Measurements from ENCODE around the gene RAB30.
"Not testable (repeated sequence)": the region's sequence is repeated elsewhere in the genome, so short reads cannot be mapped to it uniquely, and the experiment has no call there.

The RAB30 gene

DNA sequence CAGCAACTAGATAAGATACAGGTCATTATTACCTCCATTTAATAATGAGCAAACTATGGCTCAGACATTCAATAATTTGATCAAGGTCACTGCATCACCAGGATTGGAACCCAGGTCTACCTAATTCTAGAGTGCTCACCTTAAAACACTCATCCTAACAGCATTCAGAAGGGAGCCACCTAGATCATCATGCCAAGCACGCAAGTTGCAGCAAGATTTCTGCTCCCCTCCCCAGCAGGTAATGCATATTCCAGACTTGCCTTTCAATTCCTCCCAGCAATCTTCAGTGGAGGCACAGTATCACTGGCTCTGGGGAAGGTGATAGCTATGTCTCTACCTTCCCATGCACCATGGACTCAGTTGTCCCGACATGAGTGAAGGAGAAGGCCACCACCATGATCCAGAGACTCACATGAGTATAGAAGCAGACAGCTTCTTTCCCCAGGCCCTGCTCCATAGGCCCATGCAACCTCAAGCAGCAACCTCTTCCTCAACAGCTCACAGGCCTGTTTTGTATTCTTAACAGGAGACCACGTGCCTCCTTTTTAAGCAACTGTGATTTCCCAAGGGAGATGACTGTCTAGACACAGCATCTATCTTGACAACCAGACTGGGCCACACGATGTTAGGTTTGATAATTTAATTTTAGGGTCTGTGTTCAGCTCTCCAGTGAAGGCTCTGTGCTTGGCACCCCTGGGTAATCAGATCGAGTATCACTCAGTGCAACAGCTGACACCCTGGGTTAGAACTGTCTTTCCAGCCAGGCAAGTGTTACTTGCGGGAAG lies 36.4 kb downstream of the RAB30 start:
- no peak for DNase-seq

DNA sequence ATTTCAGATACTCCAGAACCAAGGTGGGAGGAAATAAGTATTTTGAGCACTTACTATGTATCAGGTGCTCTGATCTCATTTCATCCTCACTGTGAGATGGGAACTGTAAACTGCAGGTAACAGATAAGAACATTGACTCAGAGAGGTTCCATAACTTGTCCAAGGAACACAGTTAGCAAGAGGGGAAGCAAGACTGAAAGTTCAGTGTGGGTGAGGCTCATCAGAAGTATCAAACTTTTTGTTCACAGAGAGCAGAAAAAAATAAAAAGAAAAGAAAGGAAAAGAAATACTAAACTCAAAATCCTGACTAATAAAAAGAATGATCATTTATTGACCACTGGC lies 37.1 kb downstream of the RAB30 start:
- DNase-seq: no peak

DNA sequence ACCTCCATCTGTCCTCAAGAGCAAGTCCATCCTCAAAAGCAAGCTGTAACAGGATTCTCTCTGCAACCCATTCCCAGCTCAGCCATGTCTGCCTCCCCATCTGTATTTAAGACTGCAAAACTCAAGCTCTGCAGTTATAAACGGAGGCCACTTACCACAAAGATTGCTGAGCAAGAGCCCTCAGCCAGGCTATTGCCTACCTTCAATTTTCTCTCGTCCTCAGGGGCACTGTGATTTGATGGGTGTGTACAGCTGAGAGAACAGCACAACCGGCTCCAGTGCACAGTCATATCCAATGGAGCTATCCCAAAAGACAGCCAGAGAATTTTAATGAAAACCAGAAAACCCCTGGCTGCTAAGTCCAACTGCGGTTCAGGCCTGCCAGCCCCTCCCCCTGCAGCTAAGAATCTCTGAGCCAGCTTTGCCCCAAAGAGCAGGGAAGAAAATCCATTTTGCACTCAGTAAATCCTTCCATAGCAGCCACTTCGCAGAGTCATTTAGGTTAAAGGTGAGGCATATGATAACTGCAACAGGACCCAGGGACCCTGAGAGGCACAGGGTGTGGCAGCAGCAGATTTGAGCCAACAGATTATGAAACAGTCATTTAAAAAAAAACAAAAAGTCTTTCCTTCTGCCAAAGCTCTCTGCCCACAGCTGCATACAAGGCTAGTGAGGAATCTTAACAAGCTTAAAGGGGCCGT lies 37.6 kb downstream of the RAB30 start:
- peak; percentile 73 for DNase-seq

DNA sequence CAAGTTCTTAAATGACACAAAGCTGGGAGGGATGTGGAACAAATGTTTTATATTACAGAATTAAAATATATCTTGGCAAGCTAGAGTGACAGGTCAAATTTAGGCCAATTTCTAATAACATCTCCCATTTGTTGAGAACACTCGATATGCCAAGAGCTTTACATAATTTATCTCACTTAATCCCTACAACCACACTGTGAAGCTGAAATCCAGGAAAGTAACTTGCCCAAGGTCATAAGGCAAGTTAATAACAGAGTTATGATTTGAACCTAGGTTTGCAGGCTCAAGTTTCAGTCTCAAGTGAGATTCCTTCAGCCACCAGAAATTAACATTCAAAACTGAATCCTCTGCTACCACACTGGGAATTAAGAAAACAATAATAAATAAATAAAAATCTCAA lies 38.3 kb downstream of the RAB30 start:
- no peak for DNase-seq

DNA sequence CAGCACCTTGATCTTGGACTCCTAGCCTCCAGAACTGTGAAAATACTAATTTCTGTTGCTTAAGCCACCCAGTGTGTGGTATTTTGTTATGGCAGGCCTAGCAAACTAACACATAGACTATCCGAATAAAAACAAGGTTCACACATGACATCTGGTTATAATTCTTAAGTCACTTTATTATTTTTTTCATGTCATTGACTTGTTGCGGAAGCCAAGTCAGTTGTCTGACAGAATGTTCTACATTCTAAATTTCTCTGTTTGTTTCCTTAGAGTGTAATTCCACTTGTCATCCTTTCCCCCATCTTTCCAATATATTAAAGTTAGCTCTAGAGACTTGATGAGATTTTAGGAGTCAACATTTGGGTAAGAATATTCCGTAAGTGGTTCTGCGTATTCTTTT lies 40.6 kb downstream of the RAB30 start:
- no peak for DNase-seq

DNA sequence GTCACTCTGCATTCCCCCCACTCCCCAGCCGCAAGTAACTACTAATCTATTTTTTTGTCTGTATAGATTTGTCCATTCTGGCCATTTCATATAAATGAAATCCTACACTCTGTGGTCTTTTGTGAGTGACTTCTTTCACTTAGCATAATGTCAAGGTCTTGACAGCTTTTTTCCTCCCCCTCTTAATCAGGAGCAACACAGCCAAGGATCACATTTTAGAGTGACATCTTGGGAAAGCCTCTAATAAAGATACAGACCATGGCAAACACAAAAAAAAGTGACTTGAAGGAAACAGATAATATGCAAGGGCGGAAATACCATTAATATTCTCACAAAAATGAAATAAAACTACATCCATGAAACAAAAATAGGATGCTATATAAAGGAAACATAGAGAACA lies 43.9 kb downstream of the RAB30 start:
- DNase-seq: no peak

DNA sequence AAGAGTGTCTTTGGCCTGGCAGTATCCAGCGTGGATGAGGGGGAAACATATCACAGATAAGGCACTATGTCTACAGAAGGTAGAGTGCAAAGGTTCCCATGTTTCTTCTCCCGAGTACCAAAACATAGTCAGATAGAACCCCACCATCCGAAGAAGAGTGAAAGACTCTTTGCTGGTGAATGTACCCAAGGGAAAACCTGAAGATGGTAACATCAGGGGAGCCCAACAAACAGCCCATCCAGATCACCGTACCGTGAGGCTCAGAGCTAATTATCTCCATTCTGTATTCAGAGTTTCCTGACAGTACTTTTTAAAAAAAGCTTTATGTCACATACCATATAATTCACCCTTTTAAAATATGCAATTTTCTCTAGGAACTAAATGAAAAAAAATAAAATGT lies 44.4 kb downstream of the RAB30 start:
- DNase-seq: no peak

DNA sequence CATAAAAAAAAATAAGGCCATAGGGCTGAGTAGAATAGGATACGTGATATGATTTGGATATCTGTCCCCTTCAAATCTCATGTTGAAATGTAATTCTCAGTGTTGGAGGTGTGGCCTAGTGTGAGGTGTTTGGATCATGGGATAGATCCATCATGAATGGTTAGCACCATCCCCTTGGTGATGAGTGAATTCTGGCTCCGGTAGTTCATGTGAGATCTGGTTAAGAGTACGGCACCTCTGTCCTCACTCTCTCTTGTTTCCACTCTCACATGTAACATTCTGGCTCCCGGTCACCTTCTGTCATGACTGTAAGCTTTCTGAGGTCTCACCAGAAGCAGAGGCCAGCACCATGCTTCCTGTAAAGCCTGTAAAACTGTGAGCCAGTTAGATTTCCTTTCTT lies 45.5 kb downstream of the RAB30 start:
- DNase-seq: no peak

DNA sequence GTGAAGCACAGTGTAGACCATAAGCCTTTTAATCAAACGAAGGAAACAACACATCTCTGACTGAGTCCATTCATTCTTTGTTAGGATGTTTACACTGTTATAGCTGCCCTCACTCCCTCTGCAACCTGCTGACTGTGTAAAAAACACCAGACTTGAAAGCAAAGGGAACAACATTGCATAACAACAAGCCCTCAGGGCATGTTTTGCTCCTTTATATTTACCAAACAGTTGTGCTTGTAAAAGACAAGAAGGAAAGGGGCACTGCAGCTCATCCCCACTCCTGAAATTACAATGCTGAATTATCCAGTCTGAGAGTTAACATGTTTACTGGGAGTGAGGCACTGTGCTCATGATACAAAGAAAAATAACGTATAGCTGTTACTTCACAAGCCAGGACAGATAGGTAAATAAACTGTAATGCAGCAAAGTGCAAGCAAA lies 46.4 kb downstream of the RAB30 start:
- peak; percentile 78 for DNase-seq

DNA sequence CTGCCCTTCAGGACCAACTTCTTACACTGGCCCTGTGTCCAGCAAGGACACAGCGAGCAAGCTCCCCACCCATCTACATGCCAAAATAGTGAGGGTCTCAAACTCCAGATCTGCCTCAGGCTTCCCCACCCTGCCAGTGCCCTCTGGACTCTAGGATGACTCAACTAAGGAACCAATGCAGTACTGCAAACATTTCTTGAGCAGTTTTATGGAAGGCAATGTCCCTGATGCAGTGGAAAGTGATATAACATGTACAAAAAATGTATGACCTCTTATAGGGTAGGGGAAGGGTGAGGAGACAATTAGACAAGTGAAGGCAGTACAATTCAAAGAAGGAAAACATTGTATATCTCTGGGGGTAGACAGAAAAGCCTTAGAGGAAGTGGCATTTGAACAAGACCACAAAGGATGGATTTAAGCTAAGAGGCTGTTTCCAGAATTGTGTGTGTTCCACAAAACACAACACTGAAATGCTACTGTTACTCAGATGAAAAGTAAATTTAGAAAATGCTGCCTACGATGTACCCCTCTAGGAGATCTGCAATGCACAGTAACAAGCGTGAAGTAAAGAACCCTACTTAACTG lies 47.3 kb downstream of the RAB30 start:
- no peak for DNase-seq

DNA sequence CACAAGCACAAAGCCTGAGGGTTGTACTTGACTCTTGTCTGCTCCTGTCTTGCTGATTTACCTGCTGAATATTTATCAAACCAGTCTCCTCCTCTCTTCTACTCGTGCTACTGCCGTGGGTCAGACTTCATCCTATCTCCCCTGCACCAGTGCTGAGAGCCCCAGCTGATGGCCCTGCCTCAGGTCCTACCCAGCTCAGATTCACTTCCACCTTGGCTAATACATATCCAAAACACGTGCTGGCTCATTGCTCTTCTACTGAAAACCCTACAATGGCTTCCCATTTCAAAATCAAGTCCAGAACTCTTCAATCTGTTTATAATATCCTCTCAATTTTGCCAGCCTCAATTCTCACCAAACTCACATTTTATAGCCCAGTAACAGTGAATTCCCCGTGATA lies 48.3 kb downstream of the RAB30 start:
- DNase-seq: no peak

DNA sequence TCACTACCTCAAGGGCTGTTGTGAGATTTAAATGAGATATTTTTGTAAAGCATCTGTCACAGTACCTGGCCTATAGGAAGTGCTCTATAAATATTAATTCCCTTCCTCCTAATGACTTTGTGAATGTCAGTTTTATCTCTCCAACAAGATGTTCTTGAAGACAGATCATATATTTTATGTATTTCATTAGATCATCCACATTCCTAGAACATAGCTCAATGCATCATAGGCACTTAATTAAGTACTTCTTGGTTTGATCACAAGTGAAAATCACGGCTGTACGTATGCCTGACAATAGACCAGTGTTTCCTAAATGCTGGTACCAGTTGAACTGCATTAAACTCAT lies 49.9 kb downstream of the RAB30 start:
- no peak for DNase-seq

DNA sequence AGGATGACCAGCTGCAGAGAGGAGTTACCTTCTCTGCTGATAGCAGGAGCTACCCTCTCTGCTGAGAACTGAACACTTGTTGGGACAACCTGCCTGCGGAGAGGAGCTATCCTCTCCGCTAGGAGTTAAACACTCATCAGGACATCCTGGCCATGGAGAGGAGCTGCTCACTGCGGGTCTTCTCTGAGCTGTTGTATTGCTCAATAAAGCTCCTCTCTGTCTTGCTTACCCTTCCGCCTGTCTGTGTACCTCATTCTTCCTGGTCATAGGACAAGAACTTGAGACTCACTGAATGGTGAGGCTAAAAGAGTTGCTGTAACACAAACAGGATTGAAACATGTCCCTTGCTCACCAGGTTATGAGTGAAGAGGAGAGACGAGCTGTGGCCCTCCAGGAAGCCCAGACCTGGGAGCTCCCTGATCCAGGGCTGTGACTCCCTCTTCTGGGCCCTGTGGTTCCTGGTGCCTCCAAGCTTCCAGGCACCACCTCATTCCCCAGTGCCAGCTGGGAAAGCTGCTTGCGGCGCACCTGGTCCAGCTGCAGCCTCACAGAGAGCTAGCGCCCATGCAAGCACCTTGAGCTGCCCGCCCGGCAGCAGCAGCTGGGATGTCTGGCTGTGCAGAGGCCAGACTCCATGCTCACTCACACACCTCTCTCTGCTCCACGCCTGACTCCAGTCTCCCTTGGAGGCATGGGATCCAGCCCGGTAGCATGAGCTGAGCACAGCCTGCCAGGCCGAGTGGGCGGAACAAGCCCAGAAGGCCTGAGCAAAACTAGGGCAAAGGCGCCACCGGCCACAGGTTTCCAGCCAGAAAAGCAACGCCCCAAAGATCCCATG lies 50.5 kb downstream of the RAB30 start:
- DNase-seq: no peak

DNA sequence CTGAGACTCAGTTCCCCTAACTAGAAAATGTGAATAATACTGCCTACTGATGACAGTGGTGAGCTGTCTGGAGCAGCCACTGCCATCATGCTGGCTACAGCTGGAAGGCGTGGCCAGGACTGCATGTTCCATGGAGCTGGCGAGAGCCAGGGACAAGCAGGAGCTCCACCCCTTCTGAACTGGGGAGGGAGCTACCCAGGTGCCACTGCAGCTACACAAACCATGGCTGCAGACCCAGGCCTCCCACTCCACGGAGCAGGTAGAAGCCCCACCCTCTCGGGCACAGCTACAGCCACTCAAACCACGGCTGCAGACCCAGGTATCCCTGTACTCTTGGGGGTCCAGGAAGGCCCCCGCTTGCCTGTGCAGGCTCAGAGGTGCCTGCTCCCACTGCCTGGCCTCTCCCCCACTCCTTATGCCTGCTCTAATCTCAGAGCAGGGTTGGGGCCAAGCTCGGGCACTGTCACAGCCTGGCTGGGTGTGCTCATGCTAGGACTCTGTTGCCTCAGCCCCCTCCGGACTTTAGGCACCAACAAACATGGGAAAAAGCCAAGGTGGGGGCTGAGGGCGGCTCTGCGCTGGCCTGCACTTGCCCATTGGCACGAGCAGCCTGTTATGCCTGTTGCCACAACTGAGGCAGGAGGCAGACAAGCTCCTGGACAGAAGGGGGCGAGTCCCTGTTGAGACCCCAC lies 51.7 kb downstream of the RAB30 start:
- no peak for DNase-seq

DNA sequence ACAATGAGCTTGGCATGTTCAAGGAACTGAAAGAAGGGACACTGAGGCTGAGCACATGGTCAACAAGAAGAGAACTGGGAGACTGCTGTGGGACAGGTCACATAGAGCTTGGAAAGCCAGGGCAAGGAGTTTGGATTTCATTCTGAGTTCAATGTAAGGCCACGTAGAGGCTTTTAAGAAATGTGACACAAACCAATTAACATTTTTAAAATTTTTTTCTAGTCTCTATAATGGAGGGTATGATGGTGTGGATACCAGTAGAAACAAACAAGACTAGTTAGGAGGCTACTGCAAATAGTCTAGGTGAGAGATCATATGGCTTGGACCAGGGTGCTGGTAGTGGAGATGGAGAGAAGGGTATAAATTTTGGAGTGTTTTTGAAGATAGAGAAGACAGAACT lies 56.7 kb downstream of the RAB30 start:
- no peak for DNase-seq

DNA sequence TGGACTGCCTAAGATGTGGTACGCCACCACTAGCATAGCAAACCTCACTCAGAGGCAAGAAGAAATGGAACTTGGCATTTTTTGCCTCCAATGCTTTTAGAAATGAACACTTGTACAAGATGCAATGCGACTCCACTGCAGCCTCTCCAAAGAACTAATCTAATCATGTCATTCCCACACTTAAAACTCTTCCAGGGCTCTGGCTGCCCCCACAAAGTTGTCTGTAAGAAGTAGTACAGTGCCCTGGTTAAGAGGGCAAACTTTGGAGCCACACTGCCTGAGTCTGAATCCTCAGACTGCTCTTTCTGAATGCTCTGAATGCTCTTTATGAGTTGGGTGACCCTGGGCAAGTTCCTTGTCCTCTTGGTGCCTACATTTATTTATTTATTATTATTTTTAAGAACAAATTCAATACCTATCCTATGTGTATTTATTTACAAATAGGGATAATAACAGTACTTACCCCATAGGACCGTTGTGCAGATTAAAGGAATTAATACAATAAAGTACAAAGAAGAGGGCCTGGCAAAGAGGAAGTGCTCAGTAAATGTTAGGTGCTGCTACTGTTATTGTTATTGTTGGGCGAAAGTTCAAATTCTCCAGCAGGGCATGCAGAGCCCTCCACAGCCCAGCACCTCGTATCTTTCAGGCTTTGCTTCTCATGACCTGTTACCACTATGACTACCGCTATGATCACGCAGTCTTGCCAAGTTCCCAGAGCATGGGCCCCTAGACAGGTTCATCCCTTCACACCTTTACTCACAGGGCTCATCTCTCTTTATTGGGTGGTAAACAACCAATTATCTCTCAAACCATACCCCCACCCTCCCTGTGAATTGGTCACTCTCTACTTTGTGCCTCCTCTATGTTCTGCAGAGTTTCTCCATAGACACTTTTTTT lies 59.3 kb downstream of the RAB30 start:
- no peak for DNase-seq

DNA sequence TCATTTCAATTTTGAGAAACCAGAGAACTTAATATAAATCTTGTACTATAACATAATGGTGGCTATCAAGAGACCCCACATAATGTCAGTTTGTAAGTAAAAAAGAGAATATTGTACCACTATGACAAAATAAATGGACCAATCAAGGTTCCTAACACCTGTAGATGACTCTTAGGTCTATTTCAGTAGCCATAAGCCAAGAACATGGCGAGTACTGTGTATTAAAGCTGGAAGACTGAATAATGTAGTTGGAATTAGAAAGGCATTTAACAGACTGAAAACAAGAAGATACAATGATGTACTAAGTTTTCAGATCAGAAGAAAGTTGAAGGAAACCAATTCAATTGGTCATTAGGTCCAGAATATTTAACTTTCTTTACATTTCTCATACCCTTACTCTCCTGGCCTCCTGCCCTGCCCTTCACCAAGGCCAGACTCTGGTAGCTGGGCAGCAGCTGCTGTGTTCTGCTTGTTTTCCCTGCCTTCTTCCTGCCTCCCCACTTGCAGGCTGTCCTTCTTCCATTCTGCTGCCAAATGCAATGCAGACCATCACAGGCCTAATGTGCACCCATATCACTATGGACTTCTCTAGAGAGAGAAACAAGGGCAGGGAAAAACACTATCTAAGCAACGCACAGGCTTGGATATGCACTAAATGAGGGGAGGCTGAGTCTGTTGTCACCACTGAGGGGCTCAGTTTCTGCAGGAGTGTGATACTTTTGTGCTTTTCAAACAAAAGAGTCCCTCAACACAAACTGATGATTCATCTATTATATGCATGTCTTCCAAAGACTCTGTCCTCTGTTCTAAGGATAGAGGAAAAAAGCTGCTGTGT lies 60.1 kb downstream of the RAB30 start:
- no peak for DNase-seq

DNA sequence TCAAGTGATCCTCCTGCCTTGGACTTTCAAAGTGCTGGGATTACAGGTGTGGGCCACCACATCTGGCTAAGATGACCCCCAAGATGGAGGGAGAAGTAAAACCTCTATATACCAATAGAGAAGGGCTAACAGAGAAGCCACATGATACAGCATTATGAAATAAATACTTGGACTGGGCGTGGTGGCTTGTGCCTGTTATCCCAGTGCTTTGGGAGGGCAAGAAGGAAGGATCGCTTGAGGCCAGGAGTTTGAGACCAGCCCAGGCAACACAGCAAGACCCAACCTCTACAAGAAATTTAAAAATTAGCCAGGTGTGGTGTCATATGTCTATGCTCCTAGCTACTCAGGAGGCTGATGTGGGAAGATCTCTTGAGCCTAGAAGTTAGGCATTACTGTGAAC lies 61.7 kb downstream of the RAB30 start:
- no peak for DNase-seq

DNA sequence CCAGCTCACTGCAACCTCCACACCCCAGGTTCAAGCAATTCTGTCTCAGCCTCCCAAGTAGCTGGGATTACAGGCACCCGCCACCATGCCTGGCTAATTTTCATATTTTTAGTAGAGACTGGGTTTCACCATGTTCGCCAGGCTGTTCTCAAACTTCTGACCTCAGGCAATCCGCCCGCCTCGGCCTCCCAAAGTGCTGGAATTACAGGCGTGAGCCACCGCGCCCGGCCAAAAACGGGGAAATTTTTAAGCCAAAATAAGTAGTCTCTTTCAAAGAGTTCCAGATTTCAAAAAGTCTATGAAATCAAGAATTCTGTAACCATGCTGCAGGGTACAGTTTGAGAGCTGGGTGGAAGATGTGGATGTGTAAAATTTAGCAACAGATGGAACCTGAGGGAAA lies 62.6 kb downstream of the RAB30 start:
- not testable (repeated sequence) for DNase-seq

DNA sequence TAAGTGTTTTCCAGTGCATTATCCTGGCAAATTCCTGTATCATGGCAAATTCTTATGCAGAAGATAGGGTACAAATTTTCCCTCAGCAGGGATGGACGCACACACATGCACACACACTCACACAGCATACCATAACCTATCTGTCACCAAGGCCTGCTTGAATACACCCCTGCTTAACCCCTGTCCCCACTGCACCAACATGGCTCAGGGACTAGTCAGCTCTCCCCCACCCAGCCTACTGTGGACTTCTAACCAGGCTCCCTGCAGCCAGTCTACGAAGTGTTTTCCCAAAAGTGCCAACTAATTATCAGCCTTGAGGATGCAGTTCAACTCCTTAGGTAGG lies 63.1 kb downstream of the RAB30 start:
- peak; percentile 68 for DNase-seq

Data from islet precursor cell (in vitro differentiated cells).